ENCODE measurements around the gene DCC. TPM values are rescaled to one million over a fixed set of nuclear protein-coding genes. Genes with fewer than 3 reads are reported as not detected.

Gene DCC
- polyA plus RNA-seq, 1 donor (not counting 4 experiments of a cell fraction or from before 2014, with no cell fraction given): not detected

DNA sequence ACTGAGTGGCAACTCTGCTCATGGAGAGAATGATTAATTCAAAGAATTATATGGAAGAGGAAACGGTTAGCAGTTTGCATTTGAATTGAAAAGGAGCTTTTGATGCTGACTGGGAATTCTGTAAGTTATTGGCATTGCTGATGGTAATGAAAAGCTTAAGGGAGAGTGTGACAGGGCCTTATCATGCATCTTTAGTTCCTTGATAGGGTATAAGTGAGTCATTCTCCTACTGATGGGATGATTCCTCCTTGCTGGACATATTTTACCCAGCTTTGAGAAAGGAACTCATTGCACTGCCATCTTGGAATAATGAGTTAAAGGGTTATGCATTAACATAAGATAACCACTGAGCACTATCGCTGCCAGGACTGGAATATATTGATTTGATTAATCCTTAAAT lies 740.7 kb downstream of the DCC start:
- H3K27ac ChIP-seq (ENCODE audit: control insufficient read depth, insufficient read depth, low read length): no peak overlapping the region
- DNase-seq (ENCODE audit: low read depth, low spot score) (no peak), FAIRE-seq (no peak)
- no peak overlapping the region for H3K4me2 ChIP-seq (ENCODE audit: control insufficient read depth, extremely low read depth, insufficient read depth, low read depth, low read length)
- dilution Hi-C loops (cut with MboI; ENCODE audit: extremely low pct_ligation_motif_present, low sequenced_read_pairs): no loop called here
- H3K4me3 ChIP-seq (ENCODE audit: control insufficient read depth in 2 of 3, extremely low read depth in 1 of 3, insufficient read depth in 2 of 3, low read depth in 1 of 3, low read length in 3 of 3): no peak overlapping the region
- no peaks in the 10 kb centered on the region for H3K9me1 ChIP-seq (ENCODE audit: control insufficient read depth, extremely low read depth, insufficient read depth, low read length)
- no peaks in the 10 kb centered on the region for H3K4me1 ChIP-seq (ENCODE audit: control insufficient read depth, extremely low read depth, insufficient read depth, low read length)
- no peaks in the 10 kb centered on the region for H3K9me3 ChIP-seq (ENCODE audit: control insufficient read depth, low read depth, low read length)
- H4K20me1 ChIP-seq (ENCODE audit: control insufficient read depth, extremely low read depth, insufficient read depth, low read length): no peaks in the 10 kb centered on the region
- H3K36me3 ChIP-seq (ENCODE audit: control insufficient read depth in 2 of 2, extremely low read depth in 1 of 2, insufficient read depth in 2 of 2, low read length in 2 of 2): no peaks in the 10 kb centered on the region
- TF ChIP-seq, protein P1, sequence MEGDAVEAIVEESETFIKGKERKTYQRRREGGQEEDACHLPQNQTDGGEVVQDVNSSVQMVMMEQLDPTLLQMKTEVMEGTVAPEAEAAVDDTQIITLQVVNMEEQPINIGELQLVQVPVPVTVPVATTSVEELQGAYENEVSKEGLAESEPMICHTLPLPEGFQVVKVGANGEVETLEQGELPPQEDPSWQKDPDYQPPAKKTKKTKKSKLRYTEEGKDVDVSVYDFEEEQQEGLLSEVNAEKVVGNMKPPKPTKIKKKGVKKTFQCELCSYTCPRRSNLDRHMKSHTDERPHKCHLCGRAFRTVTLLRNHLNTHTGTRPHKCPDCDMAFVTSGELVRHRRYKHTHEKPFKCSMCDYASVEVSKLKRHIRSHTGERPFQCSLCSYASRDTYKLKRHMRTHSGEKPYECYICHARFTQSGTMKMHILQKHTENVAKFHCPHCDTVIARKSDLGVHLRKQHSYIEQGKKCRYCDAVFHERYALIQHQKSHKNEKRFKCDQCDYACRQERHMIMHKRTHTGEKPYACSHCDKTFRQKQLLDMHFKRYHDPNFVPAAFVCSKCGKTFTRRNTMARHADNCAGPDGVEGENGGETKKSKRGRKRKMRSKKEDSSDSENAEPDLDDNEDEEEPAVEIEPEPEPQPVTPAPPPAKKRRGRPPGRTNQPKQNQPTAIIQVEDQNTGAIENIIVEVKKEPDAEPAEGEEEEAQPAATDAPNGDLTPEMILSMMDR (optimal IDR thresholded peaks at IDR 0.05 in 1 of 3, IDR thresholded peaks at IDR 0.05 in 1 of 3, conservative IDR thresholded peaks at IDR 0.05 in 1 of 3; ENCODE audit: extremely low read depth in 1 of 3, insufficient read depth in 2 of 3, low read length in 3 of 3): no peak
- no peak for TF ChIP-seq EZH2 (IDR thresholded peaks at IDR 0.05; ENCODE audit: low read length)
- no peaks in the 10 kb centered on the region for H3K79me2 ChIP-seq (ENCODE audit: control insufficient read depth, insufficient read depth, low read length)
- H2AFZ ChIP-seq (ENCODE audit: control insufficient read depth, low read length): no peak overlapping the region
- no peaks in the 10 kb centered on the region for H3K27me3 ChIP-seq (ENCODE audit: control insufficient read depth, extremely low read depth, insufficient read depth, low read length)
- H3K9ac ChIP-seq (ENCODE audit: control insufficient read depth, extremely low read depth, insufficient read depth, low read length): no peak overlapping the region

DNA sequence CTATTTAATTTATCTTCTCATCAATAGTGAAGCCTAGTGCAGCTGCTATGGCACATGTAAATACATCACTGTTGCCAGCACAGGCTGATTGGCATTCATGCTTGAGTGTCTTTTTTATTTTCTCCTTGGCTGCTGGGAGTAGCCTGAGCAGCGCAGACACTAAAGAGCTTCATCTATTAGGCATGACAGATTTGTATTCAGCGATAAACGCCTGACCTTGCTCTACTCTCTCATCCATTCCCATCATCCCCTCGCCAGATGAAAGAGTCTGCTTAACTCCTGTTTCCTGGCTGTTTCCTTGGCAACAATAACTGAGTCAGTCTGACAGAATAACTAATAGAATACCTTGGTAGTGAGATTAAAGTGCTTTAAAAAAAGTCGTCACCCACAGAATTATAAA lies 753.6 kb downstream of the DCC start:
- FAIRE-seq: no peak
- Histone ChIP-seq H3K9ac (ENCODE audit: control insufficient read depth, extremely low read depth, insufficient read depth, low read length) (no peak overlapping the region), H3K36me3 (ENCODE audit: control insufficient read depth in 2 of 2, extremely low read depth in 1 of 2, insufficient read depth in 2 of 2, low read length in 2 of 2) (no peaks in the 10 kb centered on the region), H3K27ac (ENCODE audit: control insufficient read depth, insufficient read depth, low read length) (no peak overlapping the region), H4K20me1 (ENCODE audit: control insufficient read depth, extremely low read depth, insufficient read depth, low read length) (no peaks in the 10 kb centered on the region), H3K79me2 (ENCODE audit: control insufficient read depth, insufficient read depth, low read length) (no peaks in the 10 kb centered on the region), H3K4me2 (ENCODE audit: control insufficient read depth, extremely low read depth, insufficient read depth, low read depth, low read length) (no peak overlapping the region), H3K4me1 (ENCODE audit: control insufficient read depth, extremely low read depth, insufficient read depth, low read length) (no peaks in the 10 kb centered on the region), H3K9me1 (ENCODE audit: control insufficient read depth, extremely low read depth, insufficient read depth, low read length) (no peaks in the 10 kb centered on the region), H3K27me3 (ENCODE audit: control insufficient read depth, extremely low read depth, insufficient read depth, low read length) (no peaks in the 10 kb centered on the region), H3K4me3 (ENCODE audit: control insufficient read depth in 2 of 3, extremely low read depth in 1 of 3, insufficient read depth in 2 of 3, low read depth in 1 of 3, low read length in 3 of 3) (no peak overlapping the region), H2AFZ (ENCODE audit: control insufficient read depth, low read length) (no peak overlapping the region), H3K9me3 (ENCODE audit: control insufficient read depth, low read depth, low read length) (no peaks in the 10 kb centered on the region)
- DNase-seq (ENCODE audit: low read depth, low spot score): no peak
- dilution Hi-C loops (cut with MboI; ENCODE audit: extremely low pct_ligation_motif_present, low sequenced_read_pairs): no loop called here
- TF ChIP-seq, protein P1 (optimal IDR thresholded peaks at IDR 0.05 in 1 of 3, IDR thresholded peaks at IDR 0.05 in 1 of 3, conservative IDR thresholded peaks at IDR 0.05 in 1 of 3; ENCODE audit: extremely low read depth in 1 of 3, insufficient read depth in 2 of 3, low read length in 3 of 3): no peak
- no peak for TF ChIP-seq EZH2 (IDR thresholded peaks at IDR 0.05; ENCODE audit: low read length)

Data from keratinocyte (primary cell).